Astrocyte (in vitro differentiated cells and primary cell): Measurements from ENCODE around the gene RAPGEF2. TPM values are rescaled to one million over a fixed set of nuclear protein-coding genes. Genes with fewer than 3 reads are reported as not detected.

ENCODE experiments used
- DNase-seq: peaks from one replicate; pipeline ENCODE4 v3.0.0-alpha.2; 2010; ENCODE audit warnings: low read depth
- FAIRE-seq: peaks from 2 replicates; lab custom pipeline; 2011; peaks lifted over from hg19 to GRCh38; lab: Jason Lieb, UNC
- H2AFZ ChIP-seq: 2 replicates; pipeline ENCODE4 v1.6.0; 2012; ENCODE audit warnings: low read depth, low read length, inconsistent platforms
- H3K27ac ChIP-seq: 2 replicates; pipeline ENCODE4 v1.5.1; 2011; ENCODE audit warnings: low read depth, low read length, inconsistent platforms
- H3K27me3 ChIP-seq: 2 replicates; pipeline ENCODE4 v1.6.0; 2011; ENCODE audit warnings: low read length, inconsistent platforms; ENCODE audit not compliant: insufficient read depth
- H3K36me3 ChIP-seq: 2 replicates; pipeline ENCODE4 v1.5.1; 2011; ENCODE audit warnings: low read length, inconsistent platforms; ENCODE audit not compliant: insufficient read depth
- H3K4me1 ChIP-seq: 2 replicates; pipeline ENCODE4 v1.5.1; 2011; ENCODE audit warnings: low read length, inconsistent platforms; ENCODE audit not compliant: insufficient read depth
- H3K4me2 ChIP-seq: 2 replicates; pipeline ENCODE4 v1.6.0; 2012; ENCODE audit warnings: low read length, inconsistent platforms
- H3K4me3 ChIP-seq: 2 replicates; pipeline ENCODE4 v1.5.1; 2011; ENCODE audit warnings: low read depth, mild to moderate bottlenecking, low read length, inconsistent platforms; ENCODE audit not compliant: insufficient read depth
- H3K79me2 ChIP-seq: 2 replicates; pipeline ENCODE4 v1.6.0; 2012; ENCODE audit warnings: mild to moderate bottlenecking, low read length, inconsistent platforms; ENCODE audit not compliant: insufficient read depth
- H3K9ac ChIP-seq: 2 replicates; pipeline ENCODE4 v1.6.0; 2012; ENCODE audit warnings: mild to moderate bottlenecking, low read length, inconsistent platforms
- H3K9me3 ChIP-seq: 2 replicates; pipeline ENCODE4 v1.5.1; 2012; ENCODE audit warnings: low read depth, mild to moderate bottlenecking, low read length, inconsistent platforms; ENCODE audit not compliant: insufficient read depth
- H4K20me1 ChIP-seq: 2 replicates; pipeline ENCODE4 v1.6.0; 2012; ENCODE audit warnings: low read length, inconsistent platforms; ENCODE audit not compliant: insufficient read depth
- H3K27ac Mint-ChIP-seq: one replicate; pipeline ENCODE4 v1.8.0; 2021; ENCODE audit warnings: mild to moderate bottlenecking, mixed read lengths; ENCODE audit not compliant: unreplicated experiment
- H3K27me3 Mint-ChIP-seq: one replicate; pipeline ENCODE4 v1.8.0; 2021; ENCODE audit warnings: low read depth, mixed read lengths; ENCODE audit not compliant: unreplicated experiment
- H3K36me3 Mint-ChIP-seq: one replicate; pipeline ENCODE4 v1.8.0; 2021; ENCODE audit warnings: low read depth, mixed read lengths; ENCODE audit not compliant: unreplicated experiment
- H3K4me1 Mint-ChIP-seq: one replicate; pipeline ENCODE4 v1.8.0; 2021; ENCODE audit warnings: low read depth, mixed read lengths; ENCODE audit not compliant: unreplicated experiment
- H3K4me3 Mint-ChIP-seq: one replicate; pipeline ENCODE4 v1.8.0; 2021; ENCODE audit warnings: mild to moderate bottlenecking, moderate library complexity, mixed read lengths; ENCODE audit not compliant: unreplicated experiment
- H3K9me3 Mint-ChIP-seq: one replicate; pipeline ENCODE4 v1.8.0; 2021; ENCODE audit warnings: mild to moderate bottlenecking, mixed read lengths; ENCODE audit not compliant: unreplicated experiment
- CTCF ChIP-seq: IDR thresholded peaks from 2 replicates; pipeline ENCODE4 v1.5.1; 2011; ENCODE audit warnings: low read depth, mild to moderate bottlenecking, inconsistent platforms, low read length, moderate library complexity; ENCODE audit not compliant: insufficient read depth
- EZH2 ChIP-seq: IDR thresholded peaks from 2 replicates; pipeline ENCODE4 v1.6.1; 2012; ENCODE audit warnings: mild to moderate bottlenecking, low read length, inconsistent platforms; ENCODE audit not compliant: insufficient read depth
- total RNA-seq: library from RNA; stranded (reverse); gene quantifications from 2 replicates; pipeline ENCODE4 v1.2.1, GENCODE V29; 2021

Gene RAPGEF2
- total RNA-seq, 1 donor from 2014 or later: 59.0 TPM

GRCh38 chr4:159334461-159334860, 231.6 kb downstream of the RAPGEF2 start:
- Histone ChIP-seq H4K20me1 (no peaks in the 10 kb centered on the region), H3K79me2 (no peaks in the 10 kb centered on the region), H3K27ac (no peak overlapping the region), H3K9ac (no peak overlapping the region), H3K4me1 (no peaks in the 10 kb centered on the region), H3K36me3 (peaks cover 20% of the 10 kb centered on the region), H3K4me2 (no peak overlapping the region), H3K4me3 (no peak overlapping the region), H2AFZ (no peak overlapping the region), H3K27me3 (no peaks in the 10 kb centered on the region), H3K9me3 (no peaks in the 10 kb centered on the region)
- Mint-ChIP-seq H3K27ac (no peak overlapping the region), H3K36me3 (peaks cover 4% of the 10 kb centered on the region), H3K4me3 (no peak overlapping the region), H3K4me1 (no peaks in the 10 kb centered on the region), H3K27me3 (no peaks in the 10 kb centered on the region), H3K9me3 (no peaks in the 10 kb centered on the region)
- FAIRE-seq: no peak
- no peak for DNase-seq
- no peak for TF ChIP-seq EZH2
- TF ChIP-seq CTCF: no peak

GRCh38 chr4:159337041-159337440, 234.2 kb downstream of the RAPGEF2 start:
- H3K4me3 ChIP-seq: no peak overlapping the region
- no peak overlapping the region for H3K27ac ChIP-seq

More at GRCh38 chr4:159337041-159337440, 234.2 kb downstream of the RAPGEF2 start:
- Histone ChIP-seq H3K9me3 (no peaks in the 10 kb centered on the region), H3K4me1 (no peaks in the 10 kb centered on the region), H3K36me3 (peaks cover 22% of the 10 kb centered on the region), H3K27me3 (no peaks in the 10 kb centered on the region), H3K79me2 (no peaks in the 10 kb centered on the region), H3K9ac (no peak overlapping the region), H2AFZ (no peak overlapping the region), H3K4me2 (peak overlapping the region; percentile 29), H4K20me1 (no peaks in the 10 kb centered on the region)
- no peak for FAIRE-seq
- H3K27me3 Mint-ChIP-seq: no peaks in the 10 kb centered on the region
- H3K36me3 Mint-ChIP-seq: peaks cover 4% of the 10 kb centered on the region
- TF ChIP-seq EZH2 (no peak), CTCF (no peak)
- no peak overlapping the region for H3K27ac Mint-ChIP-seq
- no peak for DNase-seq
- no peak overlapping the region for H3K4me3 Mint-ChIP-seq
- H3K9me3 Mint-ChIP-seq: no peaks in the 10 kb centered on the region
- H3K4me1 Mint-ChIP-seq: no peaks in the 10 kb centered on the region
